ENCODE measurements around the gene SLC24A4.
"Not testable (repeated sequence)": the region's sequence is repeated elsewhere in the genome, so short reads cannot be mapped to it uniquely, and the experiment has no call there.

Gene SLC24A4

DNA sequence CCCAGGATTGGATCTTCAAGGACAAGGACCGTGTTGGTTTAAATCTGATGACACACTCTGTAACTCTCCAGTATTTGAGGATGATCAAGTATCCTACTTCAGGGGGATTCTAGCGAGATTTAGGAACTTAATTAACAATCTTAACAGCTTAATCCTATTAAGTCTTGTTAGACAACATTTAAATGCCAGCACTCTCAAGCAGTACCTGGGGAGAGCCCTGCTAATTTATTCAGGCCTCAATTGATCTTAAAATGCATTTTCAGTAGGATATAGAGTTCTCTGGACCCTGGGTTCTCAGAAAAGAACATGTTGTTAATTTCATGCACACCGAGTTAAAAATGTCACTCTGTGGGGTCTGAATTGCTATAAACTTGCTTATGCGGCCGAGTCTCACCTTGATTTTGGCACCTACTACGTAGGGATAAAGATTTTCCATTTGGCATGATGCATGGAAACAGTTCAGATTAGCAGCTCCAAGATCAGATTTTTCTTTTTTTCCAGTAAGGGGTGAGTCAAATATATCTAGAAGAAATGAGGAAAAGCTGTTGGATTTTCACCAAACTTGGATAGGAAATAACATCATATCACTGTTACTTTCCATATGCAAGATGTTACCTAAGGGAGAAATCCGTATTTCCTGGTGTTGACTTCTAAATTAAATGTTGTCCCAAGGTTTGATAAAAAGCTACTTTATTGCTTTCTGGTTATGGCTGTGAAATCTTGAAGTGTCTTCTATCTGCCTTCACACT lies 76.1 kb downstream of the SLC24A4 start:
- DNase-seq: no peak

DNA sequence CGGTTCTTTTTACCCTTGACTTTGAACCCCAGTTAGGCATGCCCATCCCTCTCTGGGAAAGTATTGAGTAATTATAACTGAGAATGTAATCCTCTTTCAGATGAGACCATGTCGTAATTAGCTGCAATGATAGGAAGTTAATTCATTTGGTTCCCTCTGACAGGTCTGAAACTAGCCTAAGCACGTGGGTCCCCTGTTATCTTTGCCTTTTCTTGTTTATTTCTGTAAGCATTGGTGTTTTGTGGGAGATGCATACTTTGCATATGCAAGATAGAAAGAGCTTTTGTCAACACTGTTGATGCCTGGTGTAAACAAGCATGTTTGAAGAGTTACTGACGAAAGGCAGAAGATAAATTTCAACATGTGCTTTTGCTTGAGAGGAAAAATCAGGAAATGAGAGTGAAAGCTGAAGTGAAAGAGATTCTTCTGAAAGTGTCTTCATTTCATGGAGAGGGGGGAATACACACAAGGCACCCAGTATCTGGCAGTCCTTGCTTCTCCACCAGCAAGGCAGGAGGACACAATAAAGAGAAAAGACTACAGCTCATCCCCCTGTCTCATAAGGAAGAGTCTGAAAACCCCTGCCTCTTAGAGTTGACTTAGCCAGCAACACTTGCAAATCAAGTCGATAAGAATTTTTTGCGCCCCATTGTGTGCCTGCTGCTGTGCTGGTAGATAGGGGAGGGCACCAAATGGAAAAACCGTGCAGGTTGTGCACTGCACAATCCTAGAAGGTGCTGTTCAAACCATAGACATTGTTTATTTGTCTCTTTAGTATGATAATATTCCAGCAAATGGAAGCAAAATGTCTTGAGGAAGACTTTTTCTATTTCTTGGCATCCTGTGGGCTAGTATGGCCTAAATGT lies 77.8 kb downstream of the SLC24A4 start:
- no peak overlapping the region for H3K4me3 ChIP-seq (ENCODE audit: low read depth, low read length)
- DNase-seq: no peak
- no peaks in the 10 kb centered on the region; the same call in 1 of the 2 replicates for H3K27me3 ChIP-seq
- H3K9me3 ChIP-seq: no peaks in the 10 kb centered on the region
- no peaks in the 10 kb centered on the region for H3K36me3 ChIP-seq
- TF ChIP-seq, protein P1, sequence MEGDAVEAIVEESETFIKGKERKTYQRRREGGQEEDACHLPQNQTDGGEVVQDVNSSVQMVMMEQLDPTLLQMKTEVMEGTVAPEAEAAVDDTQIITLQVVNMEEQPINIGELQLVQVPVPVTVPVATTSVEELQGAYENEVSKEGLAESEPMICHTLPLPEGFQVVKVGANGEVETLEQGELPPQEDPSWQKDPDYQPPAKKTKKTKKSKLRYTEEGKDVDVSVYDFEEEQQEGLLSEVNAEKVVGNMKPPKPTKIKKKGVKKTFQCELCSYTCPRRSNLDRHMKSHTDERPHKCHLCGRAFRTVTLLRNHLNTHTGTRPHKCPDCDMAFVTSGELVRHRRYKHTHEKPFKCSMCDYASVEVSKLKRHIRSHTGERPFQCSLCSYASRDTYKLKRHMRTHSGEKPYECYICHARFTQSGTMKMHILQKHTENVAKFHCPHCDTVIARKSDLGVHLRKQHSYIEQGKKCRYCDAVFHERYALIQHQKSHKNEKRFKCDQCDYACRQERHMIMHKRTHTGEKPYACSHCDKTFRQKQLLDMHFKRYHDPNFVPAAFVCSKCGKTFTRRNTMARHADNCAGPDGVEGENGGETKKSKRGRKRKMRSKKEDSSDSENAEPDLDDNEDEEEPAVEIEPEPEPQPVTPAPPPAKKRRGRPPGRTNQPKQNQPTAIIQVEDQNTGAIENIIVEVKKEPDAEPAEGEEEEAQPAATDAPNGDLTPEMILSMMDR (IDR thresholded peaks at IDR 0.05; ENCODE audit: low read depth, low read length): no peak
- no peaks in the 10 kb centered on the region for H3K4me1 ChIP-seq

More for the DNA sequence above, 76.1 kb downstream of the SLC24A4 start:
- Histone ChIP-seq H3K27me3 (no peaks in the 10 kb centered on the region; the same call in 1 of the 2 replicates), H3K4me1 (no peaks in the 10 kb centered on the region), H3K9me3 (no peaks in the 10 kb centered on the region), H3K4me3 (ENCODE audit: low read depth, low read length) (no peak overlapping the region), H3K36me3 (no peaks in the 10 kb centered on the region)
- TF ChIP-seq, protein P1 (IDR thresholded peaks at IDR 0.05; ENCODE audit: low read depth, low read length): no peak

DNA sequence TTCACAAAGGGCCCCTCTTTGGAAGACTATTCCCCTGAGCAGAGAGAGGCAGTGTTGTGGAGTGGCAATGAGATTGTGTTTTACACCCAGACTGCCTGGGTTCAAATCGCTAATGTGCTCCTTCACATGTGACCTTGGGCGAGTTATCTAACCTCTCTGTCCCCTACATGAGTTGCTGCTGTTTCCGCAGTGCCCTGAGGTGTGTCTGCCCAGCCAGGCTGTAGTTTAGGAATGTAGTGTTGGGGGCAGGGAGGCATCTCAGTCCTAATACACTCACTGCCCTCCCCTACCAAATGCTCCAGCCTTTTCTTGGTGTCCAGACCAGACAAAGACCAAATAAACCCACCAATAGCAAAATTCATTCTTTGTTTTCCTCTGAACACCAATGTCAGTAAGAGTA lies 78.6 kb downstream of the SLC24A4 start:
- DNase-seq: no peak
- Histone ChIP-seq H3K36me3 (no peaks in the 10 kb centered on the region), H3K9me3 (no peaks in the 10 kb centered on the region), H3K27me3 (no peaks in the 10 kb centered on the region; the same call in 1 of the 2 replicates), H3K4me1 (no peaks in the 10 kb centered on the region), H3K4me3 (ENCODE audit: low read depth, low read length) (no peak overlapping the region)
- TF ChIP-seq, protein P1 (IDR thresholded peaks at IDR 0.05; ENCODE audit: low read depth, low read length): no peak

DNA sequence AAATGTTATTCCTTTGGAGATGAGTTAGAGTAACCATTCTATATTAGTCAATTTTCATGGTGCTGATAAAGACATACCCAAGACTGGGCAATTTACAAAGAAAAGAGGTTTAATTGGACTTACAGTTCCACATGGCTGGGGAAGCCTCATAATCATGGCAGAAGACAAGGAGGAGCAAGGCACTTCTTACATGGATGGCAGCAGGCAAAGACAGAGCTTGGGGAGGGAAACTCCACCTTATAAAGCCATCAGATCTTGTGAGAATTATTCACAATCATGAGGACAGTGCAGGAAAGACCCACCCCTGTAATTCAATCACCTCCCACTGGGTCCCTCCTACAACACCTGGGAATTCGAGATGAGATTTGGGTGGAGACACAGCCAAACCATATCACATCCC lies 79.5 kb downstream of the SLC24A4 start:
- DNase-seq; H3K36me3 ChIP-seq; H3K4me3 ChIP-seq (ENCODE audit: low read depth, low read length); H3K4me1 ChIP-seq; H3K27me3 ChIP-seq; H3K9me3 ChIP-seq: not testable (repeated sequence)

DNA sequence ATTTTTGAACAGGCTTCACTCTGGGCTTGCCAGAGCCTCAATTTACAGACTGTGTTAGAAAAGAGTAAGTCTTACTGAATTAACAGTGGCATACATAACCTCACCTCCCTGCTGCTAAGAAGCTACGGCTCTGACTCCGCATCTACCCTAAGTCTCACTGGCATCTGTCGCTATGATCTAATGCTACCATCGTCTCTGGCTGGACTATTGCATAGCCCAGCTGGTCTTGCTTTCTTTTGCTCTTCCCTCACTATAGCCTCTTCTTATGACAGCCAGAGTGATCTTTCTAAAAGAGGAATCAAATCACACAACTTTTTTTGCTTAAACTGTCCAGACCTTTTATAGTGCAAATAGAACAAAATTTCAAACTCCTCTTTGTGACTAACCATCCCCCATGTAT lies 81.1 kb downstream of the SLC24A4 start:
- Histone ChIP-seq H3K27me3 (no peaks in the 10 kb centered on the region; the same call in 1 of the 2 replicates), H3K4me1 (no peaks in the 10 kb centered on the region), H3K4me3 (ENCODE audit: low read depth, low read length) (no peak overlapping the region), H3K36me3 (no peaks in the 10 kb centered on the region), H3K9me3 (no peaks in the 10 kb centered on the region)
- TF ChIP-seq, protein P1 (IDR thresholded peaks at IDR 0.05; ENCODE audit: low read depth, low read length): no peak
- DNase-seq: no peak

DNA sequence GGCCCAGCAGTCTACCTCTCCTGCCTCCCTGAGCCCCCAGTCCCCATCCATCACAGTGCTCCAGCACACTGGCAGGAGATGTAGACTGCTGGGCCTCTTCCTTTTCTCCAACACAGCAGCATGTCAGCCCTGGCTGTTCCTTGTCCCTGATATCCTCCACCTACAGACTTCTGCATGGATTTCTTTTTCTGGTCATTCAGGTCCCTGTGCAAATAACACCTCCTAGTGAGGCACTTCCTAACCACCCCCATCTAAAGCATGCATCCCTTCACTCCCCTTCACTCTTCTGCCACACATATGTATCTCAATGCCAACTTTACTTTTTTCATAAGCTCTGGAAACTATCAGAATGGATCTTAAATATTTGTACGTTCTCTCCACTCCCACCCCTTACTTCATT lies 81.5 kb downstream of the SLC24A4 start:
- H3K9me3 ChIP-seq: no peaks in the 10 kb centered on the region
- no peaks in the 10 kb centered on the region for H3K36me3 ChIP-seq
- no peak overlapping the region for H3K4me3 ChIP-seq (ENCODE audit: low read depth, low read length)
- DNase-seq: no peak
- TF ChIP-seq, protein P1 (IDR thresholded peaks at IDR 0.05; ENCODE audit: low read depth, low read length): no peak
- H3K27me3 ChIP-seq: no peaks in the 10 kb centered on the region; the same call in 1 of the 2 replicates
- H3K4me1 ChIP-seq: no peaks in the 10 kb centered on the region

All from BE2C (cell line).